ENCODE measurements around the gene ACKR2. TPM values are rescaled to one million over a fixed set of nuclear protein-coding genes. Genes with fewer than 3 reads are reported as not detected.

Gene ACKR2
- total RNA-seq, 1 experiment from 2014 or later: 0.76 TPM

- Histone ChIP-seq H3K9ac (ENCODE audit: low read length) (no peak overlapping the region), H3K4me3 (replicated peaks in 1 of 2; ENCODE audit: low read depth in 1 of 2, low read length in 2 of 2) (no peak overlapping the region), H2AFZ (ENCODE audit: low read depth, low read length, poor library complexity, severe bottlenecking) (no peak overlapping the region), H4K20me1 (ENCODE audit: insufficient read depth) (no peaks in the 10 kb centered on the region), H3K9me3 (ENCODE audit: control insufficient read depth in 1 of 2, insufficient read depth in 1 of 2, low read depth in 1 of 2, low read length in 2 of 2) (no peaks in the 10 kb centered on the region), H3K27ac (ENCODE audit: low read depth, low read length) (no peak overlapping the region), H3K4me1 (ENCODE audit: control insufficient read depth in 1 of 2, insufficient read depth in 2 of 2, low read length in 2 of 2) (peaks cover 3 to 32% of the 10 kb centered on the region in 2 experiments), H3K9me2 (ENCODE audit: insufficient read depth) (no peaks in the 10 kb centered on the region), H3K36me3 (ENCODE audit: control insufficient read depth in 1 of 2, insufficient read depth in 2 of 2, low read length in 2 of 2) (no peaks in the 10 kb centered on the region), H3K79me2 (ENCODE audit: insufficient read depth, low read length) (no peaks in the 10 kb centered on the region), H3K4me2 (ENCODE audit: low read length) (no peak overlapping the region), H3K27me3 (ENCODE audit: insufficient read depth, low read length) (no peaks in the 10 kb centered on the region)
- no peak for TF ChIP-seq ZNF274 (IDR thresholded peaks at IDR 0.05; ENCODE audit: low read depth, low read length)
- no peak for TF ChIP-seq CBX3 (IDR thresholded peaks at IDR 0.05; ENCODE audit: low read depth)
- TF ChIP-seq RAD21 (IDR thresholded peaks at IDR 0.05; ENCODE audit: low read depth): no peak
- TF ChIP-seq POLR2AphosphoS5 (IDR thresholded peaks at IDR 0.05; ENCODE audit: low read depth, low read length): no peak
- TF ChIP-seq, protein P1, sequence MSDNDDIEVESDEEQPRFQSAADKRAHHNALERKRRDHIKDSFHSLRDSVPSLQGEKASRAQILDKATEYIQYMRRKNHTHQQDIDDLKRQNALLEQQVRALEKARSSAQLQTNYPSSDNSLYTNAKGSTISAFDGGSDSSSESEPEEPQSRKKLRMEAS (IDR thresholded peaks at IDR 0.05): no peak
- intact Hi-C loops (cut with micrococcal nuclease): loop anchor here (10.0 kb wide), 1 partner anchor 281 kb away; no protein-coding TSS in a partner anchor
- RAD21 ChIA-PET (ENCODE audit: low non-redundant PET in 1 of 2, low total read pairs in 2 of 2, uncharacterized antibody in 2 of 2, unreplicated experiment in 2 of 2): no interaction called here
- POLR2A ChIA-PET: no interaction called here
- ATAC-seq: no peak
- no TSS peak for BruUV-seq (replicated peaks)
- CTCF ChIA-PET: no interaction called here
- no peak for DNase-seq (ENCODE audit: low read depth, low spot score)
Measured at GRCh38 chr3:42826141-42826540, 16.9 kb downstream of the ACKR2 start.

DNA sequence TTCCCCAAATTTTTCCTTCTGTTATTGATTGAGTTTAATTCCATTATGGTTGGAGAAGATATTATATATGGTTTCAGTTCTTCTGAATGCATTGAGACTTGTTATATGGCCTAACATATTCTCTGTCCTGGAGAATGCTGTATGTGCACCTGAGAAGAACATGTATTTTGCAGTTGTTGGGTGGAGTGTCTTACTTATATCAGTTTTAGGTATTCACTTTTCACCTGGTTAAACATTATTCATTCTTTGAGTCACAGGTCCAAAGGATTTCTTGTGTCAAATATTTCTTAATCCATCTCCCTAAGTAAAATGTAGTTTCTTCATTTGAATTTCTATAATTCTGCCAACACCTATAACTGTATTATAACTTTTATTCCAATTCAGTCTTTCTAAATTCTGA, 17.8 kb downstream of the ACKR2 start:
- Histone ChIP-seq H3K36me3 (ENCODE audit: control insufficient read depth in 1 of 2, insufficient read depth in 2 of 2, low read length in 2 of 2) (no peaks in the 10 kb centered on the region), H3K27me3 (ENCODE audit: insufficient read depth, low read length) (no peaks in the 10 kb centered on the region), H3K4me3 (replicated peaks in 1 of 2; ENCODE audit: low read depth in 1 of 2, low read length in 2 of 2) (no peak overlapping the region), H3K4me2 (ENCODE audit: low read length) (no peak overlapping the region), H4K20me1 (ENCODE audit: insufficient read depth) (no peaks in the 10 kb centered on the region), H3K9ac (ENCODE audit: low read length) (no peak overlapping the region), H3K79me2 (ENCODE audit: insufficient read depth, low read length) (no peaks in the 10 kb centered on the region), H2AFZ (ENCODE audit: low read depth, low read length, poor library complexity, severe bottlenecking) (no peak overlapping the region), H3K4me1 (ENCODE audit: control insufficient read depth in 1 of 2, insufficient read depth in 2 of 2, low read length in 2 of 2) (peaks cover 3 to 37% of the 10 kb centered on the region in 2 experiments), H3K9me3 (ENCODE audit: control insufficient read depth in 1 of 2, insufficient read depth in 1 of 2, low read depth in 1 of 2, low read length in 2 of 2) (no peaks in the 10 kb centered on the region), H3K27ac (ENCODE audit: low read depth, low read length) (no peak overlapping the region), H3K9me2 (ENCODE audit: insufficient read depth) (no peaks in the 10 kb centered on the region)
- intact Hi-C loops (cut with micrococcal nuclease): loop anchor here (10.0 kb wide), 1 partner anchor 282 kb away; no protein-coding TSS in a partner anchor
- DNase-seq (ENCODE audit: low read depth, low spot score) (no peak), ATAC-seq (no peak)
- no peak for TF ChIP-seq JUND (IDR thresholded peaks at IDR 0.05)
- TF ChIP-seq POLR2AphosphoS5 (IDR thresholded peaks at IDR 0.05; ENCODE audit: low read depth, low read length): no peak
- TF ChIP-seq ELF1 (IDR thresholded peaks at IDR 0.05; ENCODE audit: borderline replicate concordance, low read depth): no peak
- no peak for TF ChIP-seq EZH2 (IDR thresholded peaks at IDR 0.05)
- TF ChIP-seq ZFX (IDR thresholded peaks at IDR 0.05): no peak
- no peak for TF ChIP-seq SRF (IDR thresholded peaks at IDR 0.05; ENCODE audit: low read depth)
- TF ChIP-seq, protein P1 (IDR thresholded peaks at IDR 0.05): no peak
- RAD21 ChIA-PET (ENCODE audit: low non-redundant PET in 1 of 2, low total read pairs in 2 of 2, uncharacterized antibody in 2 of 2, unreplicated experiment in 2 of 2): no interaction called here
- CTCF ChIA-PET: no interaction called here
- no TSS peak for BruUV-seq (replicated peaks)
- POLR2A ChIA-PET: no interaction called here
